GM12878 (cell line): ENCODE data around the gene MALT1.

Source experiments
- CBX5 ChIP-seq: sonication (generic); IDR thresholded peaks from 2 replicates; pipeline ENCODE4 v1.6.1; 2016; ENCODE audit warnings: low read depth, moderate library complexity, mild to moderate bottlenecking, inconsistent platforms
- POLR2A ChIP-seq: IDR thresholded peaks from 2 replicates; pipeline ENCODE4 v1.6.1; 2011; ENCODE audit warnings: low read depth, mild to moderate bottlenecking, low read length
- POLR2AphosphoS5 ChIP-seq: IDR thresholded peaks from 2 replicates; pipeline ENCODE4 v1.6.1; 2011; ENCODE audit warnings: mild to moderate bottlenecking, low read length, inconsistent platforms
- RCOR1 ChIP-seq: conservative IDR thresholded peaks from 2 replicates; pipeline ENCODE4 v1.6.1; 2012; ENCODE audit warnings: low read depth, low read length, improper control_type of control experiment
- RELA ChIP-seq: fragments of 450-650 bp; IDR thresholded peaks from 2 replicates; pipeline ENCODE4 v1.8.0; 2014; ENCODE audit warnings: borderline replicate concordance; ENCODE audit not compliant: partially characterized antibody
- YBX1 ChIP-seq: fragments of 450-650 bp; IDR thresholded peaks from 2 replicates; pipeline ENCODE4 v1.6.1; 2016; ENCODE audit warnings: antibody characterized with exemption
- YY1 ChIP-seq: IDR thresholded peaks from 2 replicates; pipeline ENCODE4 v1.6.1; 2011; ENCODE audit warnings: low read depth, mild to moderate bottlenecking, low read length
- TF ChIP-seq, protein P1 (sequence below), 3 experiments: IDR thresholded peaks in 2 of 3; conservative IDR thresholded peaks in 1 of 3; 2 replicates each; pipeline ENCODE4 v1.5.1; 2011; ENCODE audit warnings: low read depth in 3 of 3, low read length in 3 of 3, mild to moderate bottlenecking in 3 of 3, control low read depth in 2 of 3, moderate library complexity in 2 of 3, inconsistent platforms in 1 of 3, mixed read lengths in 1 of 3; ENCODE audit not compliant: control insufficient read depth in 2 of 3, insufficient read depth in 1 of 3; ENCODE audit errors: extremely low read depth in 1 of 3
- TF ChIP-seq, protein P2 (sequence below): IDR thresholded peaks from 2 replicates; pipeline ENCODE4 v1.6.1; 2012; ENCODE audit warnings: low read depth, low read length, improper control_type of control experiment
- TF ChIP-seq, protein P3 (sequence below): fragments of 450-650 bp; IDR thresholded peaks from 2 replicates; pipeline ENCODE4 v1.6.1; 2018; ENCODE audit warnings: borderline replicate concordance, mild to moderate bottlenecking; ENCODE audit not compliant: partially characterized antibody

DNA sequence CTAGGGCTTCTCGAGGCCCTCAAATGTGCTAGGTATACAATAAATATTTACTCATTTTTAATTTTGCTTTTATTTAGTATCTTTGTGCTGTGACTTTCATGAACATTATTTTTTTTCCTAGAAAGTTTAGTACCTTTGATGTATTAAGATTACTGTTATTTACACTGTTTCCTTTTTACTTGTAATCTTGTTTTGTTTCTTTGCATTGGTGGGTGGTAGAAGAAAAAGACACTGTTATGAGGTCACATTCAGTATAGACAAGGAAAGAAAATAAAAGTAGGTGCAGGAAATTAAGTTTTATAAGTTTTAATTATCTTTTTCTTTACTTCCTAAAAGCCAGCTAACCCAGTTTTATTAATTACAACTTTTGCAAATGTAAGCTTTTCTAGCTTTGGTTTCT is 23.0 kb downstream of the MALT1 start:
- TF ChIP-seq POLR2A (no peak), YBX1 (no peak), CBX5 (no peak), RELA (no peak), YY1 (no peak), RCOR1 (no peak), POLR2AphosphoS5 (no peak)
- TF ChIP-seq, protein P1, sequence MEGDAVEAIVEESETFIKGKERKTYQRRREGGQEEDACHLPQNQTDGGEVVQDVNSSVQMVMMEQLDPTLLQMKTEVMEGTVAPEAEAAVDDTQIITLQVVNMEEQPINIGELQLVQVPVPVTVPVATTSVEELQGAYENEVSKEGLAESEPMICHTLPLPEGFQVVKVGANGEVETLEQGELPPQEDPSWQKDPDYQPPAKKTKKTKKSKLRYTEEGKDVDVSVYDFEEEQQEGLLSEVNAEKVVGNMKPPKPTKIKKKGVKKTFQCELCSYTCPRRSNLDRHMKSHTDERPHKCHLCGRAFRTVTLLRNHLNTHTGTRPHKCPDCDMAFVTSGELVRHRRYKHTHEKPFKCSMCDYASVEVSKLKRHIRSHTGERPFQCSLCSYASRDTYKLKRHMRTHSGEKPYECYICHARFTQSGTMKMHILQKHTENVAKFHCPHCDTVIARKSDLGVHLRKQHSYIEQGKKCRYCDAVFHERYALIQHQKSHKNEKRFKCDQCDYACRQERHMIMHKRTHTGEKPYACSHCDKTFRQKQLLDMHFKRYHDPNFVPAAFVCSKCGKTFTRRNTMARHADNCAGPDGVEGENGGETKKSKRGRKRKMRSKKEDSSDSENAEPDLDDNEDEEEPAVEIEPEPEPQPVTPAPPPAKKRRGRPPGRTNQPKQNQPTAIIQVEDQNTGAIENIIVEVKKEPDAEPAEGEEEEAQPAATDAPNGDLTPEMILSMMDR (IDR thresholded peaks at IDR 0.05 in 2 of 3, conservative IDR thresholded peaks at IDR 0.05 in 1 of 3; ENCODE audit: control insufficient read depth in 2 of 3, extremely low read depth in 1 of 3, insufficient read depth in 1 of 3, low read depth in 3 of 3, low read length in 3 of 3), result no peak
- TF ChIP-seq, protein P2, sequence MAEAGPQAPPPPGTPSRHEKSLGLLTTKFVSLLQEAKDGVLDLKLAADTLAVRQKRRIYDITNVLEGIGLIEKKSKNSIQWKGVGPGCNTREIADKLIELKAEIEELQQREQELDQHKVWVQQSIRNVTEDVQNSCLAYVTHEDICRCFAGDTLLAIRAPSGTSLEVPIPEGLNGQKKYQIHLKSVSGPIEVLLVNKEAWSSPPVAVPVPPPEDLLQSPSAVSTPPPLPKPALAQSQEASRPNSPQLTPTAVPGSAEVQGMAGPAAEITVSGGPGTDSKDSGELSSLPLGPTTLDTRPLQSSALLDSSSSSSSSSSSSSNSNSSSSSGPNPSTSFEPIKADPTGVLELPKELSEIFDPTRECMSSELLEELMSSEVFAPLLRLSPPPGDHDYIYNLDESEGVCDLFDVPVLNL, result no peak
- TF ChIP-seq, protein P3, sequence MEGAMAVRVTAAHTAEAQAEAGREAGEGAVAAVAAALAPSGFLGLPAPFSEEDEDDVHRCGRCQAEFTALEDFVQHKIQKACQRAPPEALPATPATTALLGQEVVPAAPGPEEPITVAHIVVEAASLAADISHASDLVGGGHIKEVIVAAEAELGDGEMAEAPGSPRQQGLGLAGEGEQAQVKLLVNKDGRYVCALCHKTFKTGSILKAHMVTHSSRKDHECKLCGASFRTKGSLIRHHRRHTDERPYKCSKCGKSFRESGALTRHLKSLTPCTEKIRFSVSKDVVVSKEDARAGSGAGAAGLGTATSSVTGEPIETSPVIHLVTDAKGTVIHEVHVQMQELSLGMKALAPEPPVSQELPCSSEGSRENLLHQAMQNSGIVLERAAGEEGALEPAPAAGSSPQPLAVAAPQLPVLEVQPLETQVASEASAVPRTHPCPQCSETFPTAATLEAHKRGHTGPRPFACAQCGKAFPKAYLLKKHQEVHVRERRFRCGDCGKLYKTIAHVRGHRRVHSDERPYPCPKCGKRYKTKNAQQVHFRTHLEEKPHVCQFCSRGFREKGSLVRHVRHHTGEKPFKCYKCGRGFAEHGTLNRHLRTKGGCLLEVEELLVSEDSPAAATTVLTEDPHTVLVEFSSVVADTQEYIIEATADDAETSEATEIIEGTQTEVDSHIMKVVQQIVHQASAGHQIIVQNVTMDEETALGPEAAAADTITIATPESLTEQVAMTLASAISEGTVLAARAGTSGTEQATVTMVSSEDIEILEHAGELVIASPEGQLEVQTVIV, result no peak
